HepG2 (cell line): Measurements from ENCODE around the gene PBX1. TPM values are rescaled to one million over a fixed set of nuclear protein-coding genes. Genes with fewer than 3 reads are reported as not detected.

ENCODE experiments used
- ASH2L ChIP-seq: fragments of 300-600, 200-600 bp; sonication (generic); IDR thresholded peaks from 2 replicates; pipeline ENCODE4 v1.7.0; 2017; ENCODE audit warnings: low read depth, mild to moderate bottlenecking, moderate library complexity, mixed read lengths, low read length; ENCODE audit not compliant: insufficient read length
- CHCHD3 ChIP-seq: sonication (generic); formaldehyde crosslinking; IDR thresholded peaks from 2 replicates; pipeline ENCODE4 v1.8.0; 2022; ENCODE audit warnings: mild to moderate bottlenecking, missing genetic modification reagents, moderate library complexity
- EHMT2 ChIP-seq: fragments of 200-600 bp; sonication (generic); IDR thresholded peaks from 2 replicates; pipeline ENCODE4 v1.7.0; 2017; ENCODE audit warnings: antibody characterized with exemption, low read depth, low read length, borderline replicate concordance
- IRF2 ChIP-seq: IDR thresholded peaks from 2 replicates; pipeline ENCODE4 v1.6.1; 2018; ENCODE audit warnings: missing genetic modification reagents, missing compliant biosample characterization
- JUN ChIP-seq: sonication (generic); formaldehyde crosslinking; IDR thresholded peaks from 2 replicates; pipeline ENCODE4 v1.4.0; 2020; ENCODE audit warnings: mild to moderate bottlenecking, missing genetic modification reagents
- KMT2A ChIP-seq: sonication (generic); formaldehyde crosslinking; IDR thresholded peaks from 2 replicates; pipeline ENCODE4 v1.4.0; 2020; ENCODE audit warnings: missing genetic modification reagents
- MAFF ChIP-seq: IDR thresholded peaks from 2 replicates; pipeline ENCODE4 v1.6.1; 2011; ENCODE audit warnings: low read depth, low read length, improper control_type of control experiment
- MXI1 ChIP-seq: IDR thresholded peaks from 3 replicates; pipeline ENCODE4 v1.6.1; 2012; ENCODE audit warnings: low read depth, low read length, inconsistent platforms, borderline replicate concordance
- NFIB ChIP-seq: sonication (generic); formaldehyde crosslinking; IDR thresholded peaks from 2 replicates; pipeline ENCODE4 v1.9.0; 2021; ENCODE audit warnings: missing genetic modification reagents, mild to moderate bottlenecking, borderline replicate concordance
- PPARG ChIP-seq: conservative IDR thresholded peaks from 2 replicates; pipeline ENCODE4 v1.6.1; 2016; ENCODE audit warnings: missing biosample characterization, missing genetic modification reagents
- PRMT3 ChIP-seq: sonication (generic); formaldehyde crosslinking; IDR thresholded peaks from 2 replicates; pipeline ENCODE4 v1.8.1; 2022; ENCODE audit warnings: low read depth, mild to moderate bottlenecking, moderate library complexity, missing genetic modification reagents, borderline replicate concordance
- SIX4 ChIP-seq: sonication (generic); formaldehyde crosslinking; IDR thresholded peaks from 2 replicates; pipeline ENCODE4 v1.4.0; 2020; ENCODE audit warnings: missing genetic modification reagents
- XRCC5 ChIP-seq: fragments of 200-400 bp; formaldehyde crosslinking; optimal IDR thresholded peaks from 2 replicates; pipeline ENCODE3; 2017; ENCODE audit warnings: mild to moderate bottlenecking, low read length
- ZNF614 ChIP-seq: IDR thresholded peaks from 2 replicates; pipeline ENCODE4 v1.6.1; 2018; ENCODE audit warnings: missing biosample characterization, missing genetic modification reagents, inconsistent platforms, borderline replicate concordance
- polyA plus RNA-seq, 8 experiments: library from polyadenylated mRNA; depleted of rRNA in 3 of 8; stranded (reverse) in 7 of 8; unstranded in 1 of 8; fragments of >200 nt; fragmentation: Illumina TruSeq in 4 of 8; extraction: Trizol in 4 of 8; gene quantifications; 2 replicates each; pipeline versions ENCODE4 v1.2.1 to v1.2.3, GENCODE V29; 2011 to 2016; ENCODE audit warnings: low read depth in 4 of 8, missing spikeins in 1 of 8, mixed read lengths in 1 of 8; ENCODE audit not compliant: insufficient read depth in 1 of 8
- total RNA-seq, 5 experiments: library from RNA; depleted of rRNA; stranded (reverse); fragments of >200 nt; fragmentation: Illumina TruSeq; extraction: Trizol; gene quantifications; 2 replicates each; pipeline ENCODE4 v1.2.3, GENCODE V29; 2016; ENCODE audit warnings: low read depth in 1 of 5
- TF ChIP-seq, protein P1 (sequence below): sonication (generic); formaldehyde crosslinking; conservative IDR thresholded peaks from 2 replicates; pipeline ENCODE4 v1.8.0; 2022; ENCODE audit warnings: low read depth, missing genetic modification reagents
- TF ChIP-seq, protein P2 (sequence below), 2 experiments: fragments of 450-650 bp in 1 of 2; sonication (generic) in 1 of 2; formaldehyde crosslinking; IDR thresholded peaks; 2 replicates each; pipeline versions ENCODE4 v1.5.0 to v1.8.0; 2020 to 2022; ENCODE audit warnings: mild to moderate bottlenecking in 1 of 2, missing genetic modification reagents in 1 of 2
- TF ChIP-seq, protein P3 (sequence below): sonication (generic); formaldehyde crosslinking; IDR thresholded peaks from 2 replicates; pipeline ENCODE4 v1.4.0; 2020; ENCODE audit warnings: low read depth, mild to moderate bottlenecking, missing genetic modification reagents
- TF ChIP-seq, protein P4 (sequence below): sonication (generic); formaldehyde crosslinking; IDR thresholded peaks from 2 replicates; pipeline ENCODE4 v1.5.0; 2020; ENCODE audit warnings: mild to moderate bottlenecking, missing genetic modification reagents, borderline replicate concordance
- TF ChIP-seq, protein P5 (sequence below): sonication (generic); formaldehyde crosslinking; IDR thresholded peaks from 2 replicates; pipeline ENCODE4 v1.4.0; 2020; ENCODE audit warnings: missing genetic modification reagents

PBX1 gene
- total and polyA plus RNA-seq, 2 of the 13 experiments (the other 11 are each of a cell fraction or from before 2014, with no cell fraction given), result 0.24 TPM; not detected in 1

DNA sequence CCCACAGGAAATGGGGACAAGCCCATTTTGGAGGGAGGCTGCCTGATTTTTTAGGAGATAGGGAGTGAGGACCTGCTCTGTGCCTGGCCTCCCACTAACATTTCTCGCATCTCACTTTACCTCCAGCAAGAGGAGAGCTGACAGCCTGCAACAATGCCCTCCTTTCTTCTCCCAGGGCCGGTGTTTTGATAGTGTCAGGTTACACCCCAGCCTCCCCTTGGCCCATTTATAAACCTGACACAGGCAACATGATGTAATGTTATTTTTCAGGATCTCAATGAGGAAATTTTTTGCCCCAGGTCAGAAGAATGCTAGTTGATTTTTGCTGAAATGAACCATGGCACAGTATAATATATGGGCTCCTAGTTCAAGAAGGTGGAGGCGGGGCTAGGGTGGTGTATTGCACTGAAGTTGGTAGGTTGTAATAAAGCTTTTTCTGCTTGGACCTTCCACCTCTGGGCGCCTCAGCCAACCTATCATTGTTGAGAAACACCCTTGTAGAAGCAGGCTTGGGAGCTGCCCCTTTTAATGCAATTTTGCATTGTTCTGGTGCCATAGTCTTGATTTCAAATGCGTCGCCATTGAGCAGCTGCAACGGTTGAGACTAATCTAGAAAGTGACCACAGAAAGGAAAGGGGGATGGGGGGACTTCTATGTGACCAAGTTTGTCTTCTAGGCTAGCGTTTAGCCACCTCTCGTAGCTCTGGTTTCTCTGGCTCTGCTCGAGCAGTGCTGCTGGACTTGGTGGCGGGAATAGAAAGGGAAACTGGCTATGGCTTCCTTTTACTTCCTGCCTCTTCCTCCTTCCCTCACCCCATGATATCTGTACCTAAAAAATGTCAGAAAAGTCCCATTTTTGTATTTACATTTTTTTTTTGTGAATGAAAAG, 53.0 kb downstream of the PBX1 start (continued):
- TF ChIP-seq ZNF614 (no peak), IRF2 (no peak), SIX4 (peak; percentile 99), PRMT3 (CRISPR knock-in tag) (no peak), NFIB (CRISPR knock-in tag) (no peak), MXI1 (no peak), JUN (CRISPR knock-in tag) (no peak), CHCHD3 (CRISPR knock-in tag) (no peak), MAFF (no peak), KMT2A (no peak), XRCC5 (no peak), PPARG (CRISPR knock-in tag) (no peak; the same call in 1 of the 2 replicates), ASH2L (peak; percentile 30), EHMT2 (no peak)
- TF ChIP-seq, protein P1, sequence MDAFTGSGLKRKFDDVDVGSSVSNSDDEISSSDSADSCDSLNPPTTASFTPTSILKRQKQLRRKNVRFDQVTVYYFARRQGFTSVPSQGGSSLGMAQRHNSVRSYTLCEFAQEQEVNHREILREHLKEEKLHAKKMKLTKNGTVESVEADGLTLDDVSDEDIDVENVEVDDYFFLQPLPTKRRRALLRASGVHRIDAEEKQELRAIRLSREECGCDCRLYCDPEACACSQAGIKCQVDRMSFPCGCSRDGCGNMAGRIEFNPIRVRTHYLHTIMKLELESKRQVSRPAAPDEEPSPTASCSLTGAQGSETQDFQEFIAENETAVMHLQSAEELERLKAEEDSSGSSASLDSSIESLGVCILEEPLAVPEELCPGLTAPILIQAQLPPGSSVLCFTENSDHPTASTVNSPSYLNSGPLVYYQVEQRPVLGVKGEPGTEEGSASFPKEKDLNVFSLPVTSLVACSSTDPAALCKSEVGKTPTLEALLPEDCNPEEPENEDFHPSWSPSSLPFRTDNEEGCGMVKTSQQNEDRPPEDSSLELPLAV, result no peak
- TF ChIP-seq, protein P2, sequence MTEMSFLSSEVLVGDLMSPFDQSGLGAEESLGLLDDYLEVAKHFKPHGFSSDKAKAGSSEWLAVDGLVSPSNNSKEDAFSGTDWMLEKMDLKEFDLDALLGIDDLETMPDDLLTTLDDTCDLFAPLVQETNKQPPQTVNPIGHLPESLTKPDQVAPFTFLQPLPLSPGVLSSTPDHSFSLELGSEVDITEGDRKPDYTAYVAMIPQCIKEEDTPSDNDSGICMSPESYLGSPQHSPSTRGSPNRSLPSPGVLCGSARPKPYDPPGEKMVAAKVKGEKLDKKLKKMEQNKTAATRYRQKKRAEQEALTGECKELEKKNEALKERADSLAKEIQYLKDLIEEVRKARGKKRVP (CRISPR knock-in tag; IDR thresholded peaks at IDR 0.05), result peak in 1 of 2 experiments; percentile 92; a peak in 2 of 4 replicates
- TF ChIP-seq, protein P3, sequence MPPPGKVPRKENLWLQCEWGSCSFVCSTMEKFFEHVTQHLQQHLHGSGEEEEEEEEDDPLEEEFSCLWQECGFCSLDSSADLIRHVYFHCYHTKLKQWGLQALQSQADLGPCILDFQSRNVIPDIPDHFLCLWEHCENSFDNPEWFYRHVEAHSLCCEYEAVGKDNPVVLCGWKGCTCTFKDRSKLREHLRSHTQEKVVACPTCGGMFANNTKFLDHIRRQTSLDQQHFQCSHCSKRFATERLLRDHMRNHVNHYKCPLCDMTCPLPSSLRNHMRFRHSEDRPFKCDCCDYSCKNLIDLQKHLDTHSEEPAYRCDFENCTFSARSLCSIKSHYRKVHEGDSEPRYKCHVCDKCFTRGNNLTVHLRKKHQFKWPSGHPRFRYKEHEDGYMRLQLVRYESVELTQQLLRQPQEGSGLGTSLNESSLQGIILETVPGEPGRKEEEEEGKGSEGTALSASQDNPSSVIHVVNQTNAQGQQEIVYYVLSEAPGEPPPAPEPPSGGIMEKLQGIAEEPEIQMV (CRISPR knock-in tag), result no peak
- TF ChIP-seq, protein P4, sequence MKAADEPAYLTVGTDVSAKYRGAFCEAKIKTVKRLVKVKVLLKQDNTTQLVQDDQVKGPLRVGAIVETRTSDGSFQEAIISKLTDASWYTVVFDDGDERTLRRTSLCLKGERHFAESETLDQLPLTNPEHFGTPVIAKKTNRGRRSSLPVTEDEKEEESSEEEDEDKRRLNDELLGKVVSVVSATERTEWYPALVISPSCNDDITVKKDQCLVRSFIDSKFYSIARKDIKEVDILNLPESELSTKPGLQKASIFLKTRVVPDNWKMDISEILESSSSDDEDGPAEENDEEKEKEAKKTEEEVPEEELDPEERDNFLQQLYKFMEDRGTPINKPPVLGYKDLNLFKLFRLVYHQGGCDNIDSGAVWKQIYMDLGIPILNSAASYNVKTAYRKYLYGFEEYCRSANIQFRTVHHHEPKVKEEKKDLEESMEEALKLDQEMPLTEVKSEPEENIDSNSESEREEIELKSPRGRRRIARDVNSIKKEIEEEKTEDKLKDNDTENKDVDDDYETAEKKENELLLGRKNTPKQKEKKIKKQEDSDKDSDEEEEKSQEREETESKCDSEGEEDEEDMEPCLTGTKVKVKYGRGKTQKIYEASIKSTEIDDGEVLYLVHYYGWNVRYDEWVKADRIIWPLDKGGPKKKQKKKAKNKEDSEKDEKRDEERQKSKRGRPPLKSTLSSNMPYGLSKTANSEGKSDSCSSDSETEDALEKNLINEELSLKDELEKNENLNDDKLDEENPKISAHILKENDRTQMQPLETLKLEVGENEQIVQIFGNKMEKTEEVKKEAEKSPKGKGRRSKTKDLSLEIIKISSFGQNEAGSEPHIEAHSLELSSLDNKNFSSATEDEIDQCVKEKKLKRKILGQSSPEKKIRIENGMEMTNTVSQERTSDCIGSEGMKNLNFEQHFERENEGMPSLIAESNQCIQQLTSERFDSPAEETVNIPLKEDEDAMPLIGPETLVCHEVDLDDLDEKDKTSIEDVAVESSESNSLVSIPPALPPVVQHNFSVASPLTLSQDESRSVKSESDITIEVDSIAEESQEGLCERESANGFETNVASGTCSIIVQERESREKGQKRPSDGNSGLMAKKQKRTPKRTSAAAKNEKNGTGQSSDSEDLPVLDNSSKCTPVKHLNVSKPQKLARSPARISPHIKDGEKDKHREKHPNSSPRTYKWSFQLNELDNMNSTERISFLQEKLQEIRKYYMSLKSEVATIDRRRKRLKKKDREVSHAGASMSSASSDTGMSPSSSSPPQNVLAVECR (CRISPR knock-in tag), result peak; percentile 18; the same call in 1 of the 2 replicates
- TF ChIP-seq, protein P5, sequence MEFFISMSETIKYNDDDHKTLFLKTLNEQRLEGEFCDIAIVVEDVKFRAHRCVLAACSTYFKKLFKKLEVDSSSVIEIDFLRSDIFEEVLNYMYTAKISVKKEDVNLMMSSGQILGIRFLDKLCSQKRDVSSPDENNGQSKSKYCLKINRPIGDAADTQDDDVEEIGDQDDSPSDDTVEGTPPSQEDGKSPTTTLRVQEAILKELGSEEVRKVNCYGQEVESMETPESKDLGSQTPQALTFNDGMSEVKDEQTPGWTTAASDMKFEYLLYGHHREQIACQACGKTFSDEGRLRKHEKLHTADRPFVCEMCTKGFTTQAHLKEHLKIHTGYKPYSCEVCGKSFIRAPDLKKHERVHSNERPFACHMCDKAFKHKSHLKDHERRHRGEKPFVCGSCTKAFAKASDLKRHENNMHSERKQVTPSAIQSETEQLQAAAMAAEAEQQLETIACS, result no peak
